HG02884 (cell line): ENCODE data around the gene TANGO6.
A peak's percentile ranks its signal among the peaks of the same experiment; 100 is the strongest.
"Not testable (repeated sequence)": the region's sequence is repeated elsewhere in the genome, so short reads cannot be mapped to it uniquely, and the experiment has no call there.

Experiments used
- ATAC-seq: cut with Tn5 transposase; IDR thresholded peaks from one replicate; pipeline ENCODE4 v1.9.1; 2021; ENCODE audit warnings: mild to moderate bottlenecking, moderate library complexity; ENCODE audit not compliant: unreplicated experiment

TANGO6 gene

DNA sequence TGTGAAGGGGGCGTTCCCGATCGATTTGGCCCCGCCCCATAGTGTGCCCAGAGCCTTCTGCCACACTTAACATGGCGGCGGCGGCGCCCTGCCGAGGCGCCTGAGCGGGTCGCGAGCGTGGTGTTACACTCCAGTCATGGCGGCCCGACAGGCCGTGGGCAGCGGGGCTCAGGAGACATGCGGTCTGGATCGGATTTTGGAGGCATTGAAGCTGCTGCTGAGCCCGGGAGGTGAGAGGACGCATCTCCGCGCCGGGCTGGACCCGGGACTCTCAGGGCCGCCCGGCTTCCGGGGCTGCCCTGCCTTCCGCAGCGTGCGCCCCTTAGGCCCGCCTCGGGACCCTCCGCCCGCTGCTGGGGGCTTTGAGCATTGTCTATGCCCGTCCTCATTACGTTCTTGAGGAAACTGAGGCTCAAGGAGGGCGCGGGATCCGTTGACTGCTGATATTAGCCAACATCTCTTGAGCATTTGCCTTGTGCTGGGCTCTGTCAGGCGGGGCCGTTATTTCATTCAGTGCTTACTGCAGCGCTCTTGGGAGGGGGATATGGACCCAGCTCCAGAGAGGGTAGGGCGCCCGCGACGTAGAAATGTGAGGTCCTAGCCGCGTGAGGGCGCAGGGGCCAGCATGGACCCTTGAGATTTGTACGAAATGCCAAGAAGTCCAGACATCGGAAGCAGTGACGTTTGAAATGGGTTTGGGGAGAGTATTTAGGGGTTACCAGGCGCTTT, at the start of gene TANGO6:
TANGO6 (plus strand) TSS at position 50 of the 729 bp plus-strand sequence; CDS start at position 137, 87 bp downstream.
- ATAC-seq: peak; percentile 81

DNA sequence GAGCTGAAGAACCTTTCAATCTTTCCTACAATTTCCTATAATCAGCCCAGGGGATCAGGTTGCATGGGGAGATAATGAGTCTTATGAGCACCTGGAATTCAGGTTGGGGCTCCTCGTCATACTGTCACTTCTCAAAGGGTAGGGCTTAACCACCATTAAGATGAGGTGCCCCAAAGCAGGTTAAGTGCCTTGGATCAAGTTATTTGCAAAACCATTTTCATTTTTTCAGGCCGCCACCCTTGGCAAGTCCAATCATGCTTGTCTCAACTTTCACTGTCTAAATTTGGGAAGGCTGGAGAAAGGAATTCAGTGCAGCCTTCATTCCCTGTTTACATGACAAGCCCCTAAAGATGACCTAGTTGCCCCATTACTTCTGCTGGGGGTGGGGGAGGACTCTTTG, 44.9 kb upstream of the TANGO6 start:
- no peak for ATAC-seq

GRCh38 chr16:68800257-68800875, 43.0 kb upstream of the TANGO6 start:
- no peak for ATAC-seq

GRCh38 chr16:68802190-68802589, 41.1 kb upstream of the TANGO6 start:
- no peak for ATAC-seq

GRCh38 chr16:68806422-68806821, 36.9 kb upstream of the TANGO6 start:
- ATAC-seq: no peak

GRCh38 chr16:68806981-68807380, 36.4 kb upstream of the TANGO6 start:
- ATAC-seq: no peak

DNA sequence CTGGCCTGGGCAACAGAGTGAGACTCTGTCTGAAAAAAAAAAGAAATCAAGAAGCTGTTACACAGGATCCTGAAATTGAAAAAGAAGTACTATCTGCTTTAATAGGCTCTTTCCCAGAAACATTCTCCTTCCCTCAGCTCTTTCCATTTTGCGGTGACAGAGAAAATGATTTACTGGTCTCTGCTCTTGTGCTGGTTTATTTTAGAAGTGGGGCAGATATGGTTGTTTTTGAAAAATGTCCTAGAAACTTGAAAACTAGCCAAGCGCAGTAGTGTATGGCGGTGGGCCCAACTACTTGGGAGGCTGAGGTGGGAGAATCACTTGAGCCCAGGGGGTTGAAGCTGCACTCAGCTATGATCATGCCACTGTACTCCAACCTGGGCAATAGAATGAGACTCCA, 28.8 kb upstream of the TANGO6 start:
- ATAC-seq: no peak

- ATAC-seq: no peak
Measured at GRCh38 chr16:68823401-68824135, 19.8 kb upstream of the TANGO6 start.

DNA sequence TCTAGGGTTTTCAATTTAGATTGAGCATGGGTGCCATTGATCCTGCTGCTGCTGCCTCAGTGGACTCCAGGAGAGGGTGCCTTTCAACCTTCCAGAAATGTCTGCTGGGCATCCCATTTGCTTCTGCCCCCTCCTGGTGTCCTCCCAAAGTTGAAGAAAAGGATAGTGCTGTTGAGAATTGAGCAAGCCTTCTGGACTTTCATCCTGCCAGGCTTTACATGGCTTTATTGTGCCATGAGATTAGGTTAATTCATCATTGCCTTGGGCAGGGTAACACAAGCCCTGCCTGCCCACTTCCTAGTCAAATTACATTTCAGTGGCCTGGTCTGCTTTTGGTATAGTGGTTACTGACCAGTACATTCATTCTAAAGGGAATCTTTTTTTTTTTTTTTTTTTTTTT, 17.9 kb upstream of the TANGO6 start:
- no peak for ATAC-seq

- ATAC-seq: no peak
Measured at GRCh38 chr16:68826652-68827051, 16.7 kb upstream of the TANGO6 start.

DNA sequence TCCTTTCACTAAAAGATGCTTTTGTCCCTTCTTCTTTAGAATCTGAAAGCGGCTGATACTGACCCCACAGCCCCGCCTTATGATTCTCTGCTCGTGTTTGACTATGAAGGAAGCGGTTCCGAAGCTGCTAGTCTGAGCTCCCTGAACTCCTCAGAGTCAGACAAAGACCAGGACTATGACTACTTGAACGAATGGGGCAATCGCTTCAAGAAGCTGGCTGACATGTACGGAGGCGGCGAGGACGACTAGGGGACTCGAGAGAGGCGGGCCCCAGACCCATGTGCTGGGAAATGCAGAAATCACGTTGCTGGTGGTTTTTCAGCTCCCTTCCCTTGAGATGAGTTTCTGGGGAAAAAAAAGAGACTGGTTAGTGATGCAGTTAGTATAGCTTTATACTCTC, 10.1 kb upstream of the TANGO6 start:
- no peak for ATAC-seq

GRCh38 chr16:68834550-68834949, 8.8 kb upstream of the TANGO6 start:
- no peak for ATAC-seq

DNA sequence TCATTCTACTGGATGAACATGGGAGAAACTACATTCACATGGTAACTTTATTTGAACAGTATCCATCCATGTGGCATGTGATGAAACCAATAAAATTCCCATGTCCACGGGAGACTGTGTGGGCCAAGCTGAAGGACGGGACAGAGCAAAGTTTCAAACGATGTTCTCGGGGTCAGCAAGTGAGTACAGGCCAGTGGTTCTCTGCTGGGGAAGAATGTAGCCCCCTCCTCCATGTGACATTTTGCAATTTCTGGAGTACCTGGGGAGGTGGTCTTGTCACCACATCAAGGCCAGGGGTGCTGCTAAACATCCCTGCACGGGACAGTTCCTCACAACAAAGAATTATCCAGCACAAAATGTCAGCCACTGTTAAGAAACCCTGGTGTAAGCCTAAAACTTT, 7.4 kb upstream of the TANGO6 start:
- ATAC-seq: no peak

- no peak for ATAC-seq
Measured at GRCh38 chr16:68839831-68840230, 3.5 kb upstream of the TANGO6 start.

DNA sequence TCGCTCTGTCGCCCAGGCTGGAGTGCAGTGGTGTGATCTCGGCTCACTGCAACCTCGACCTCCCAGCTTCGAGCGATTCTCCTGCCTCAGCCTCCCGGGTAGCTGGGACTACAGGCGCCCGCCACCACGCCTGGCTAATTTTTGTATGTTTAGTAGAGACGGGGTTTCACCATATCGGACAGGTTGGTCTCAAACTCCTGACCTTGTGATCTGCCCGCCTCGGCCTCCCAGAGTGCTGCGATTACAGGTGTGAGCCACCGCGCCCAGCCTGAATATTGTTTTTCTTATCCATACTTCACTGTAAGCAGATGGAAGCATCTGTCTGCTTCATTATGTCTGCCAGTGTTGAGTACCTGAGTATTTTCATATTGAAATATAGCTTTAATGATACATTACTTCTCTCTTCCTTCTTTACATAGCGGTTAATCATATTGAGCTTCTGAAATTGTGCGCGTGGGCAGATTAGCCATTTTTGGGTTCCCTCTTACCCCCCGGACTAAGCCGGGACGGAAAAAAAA, 308 bp upstream of the TANGO6 start:
- not testable (repeated sequence) for ATAC-seq

- ATAC-seq: peak; percentile 6
Measured at GRCh38 chr16:68844211-68844564, 857 bp downstream of the TANGO6 start.

DNA sequence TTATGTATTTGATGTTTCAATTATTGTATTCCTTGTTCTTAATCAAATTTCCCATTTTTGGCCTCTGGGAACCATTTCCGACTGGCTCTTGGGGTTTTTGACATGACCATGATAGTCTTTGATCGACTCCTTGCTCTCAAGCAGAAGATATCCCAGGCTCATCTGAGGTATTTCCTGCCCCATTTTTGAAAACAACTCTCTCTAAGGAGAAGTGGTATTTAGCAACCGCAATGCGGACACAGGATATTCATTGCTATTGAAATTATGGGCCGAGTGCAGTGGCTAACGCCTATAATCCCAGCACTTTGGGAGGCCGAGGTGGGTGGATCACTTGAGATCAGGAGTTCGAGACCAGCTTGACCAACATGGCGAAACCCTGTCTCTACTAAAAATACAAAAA, 5.5 kb downstream of the TANGO6 start:
- ATAC-seq: no peak

DNA sequence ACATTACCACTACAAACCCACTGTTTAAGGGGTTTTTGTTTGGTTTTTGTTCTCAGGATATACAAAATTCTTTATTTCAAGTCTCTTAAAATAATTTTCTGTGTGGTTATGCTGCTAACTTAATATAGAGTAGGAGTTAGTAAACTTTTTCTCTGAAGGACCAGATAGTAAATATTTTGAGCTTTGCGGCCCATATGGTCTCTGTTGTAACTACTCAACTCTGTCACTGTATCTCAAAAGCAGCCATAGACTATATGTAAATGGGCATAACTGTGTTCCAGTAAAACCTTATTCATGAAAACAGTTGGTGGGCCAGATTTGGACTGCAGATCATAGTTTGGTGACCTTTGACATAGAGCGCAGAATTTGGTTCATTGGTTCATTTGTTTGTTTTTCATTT, 7.2 kb downstream of the TANGO6 start:
- no peak for ATAC-seq

DNA sequence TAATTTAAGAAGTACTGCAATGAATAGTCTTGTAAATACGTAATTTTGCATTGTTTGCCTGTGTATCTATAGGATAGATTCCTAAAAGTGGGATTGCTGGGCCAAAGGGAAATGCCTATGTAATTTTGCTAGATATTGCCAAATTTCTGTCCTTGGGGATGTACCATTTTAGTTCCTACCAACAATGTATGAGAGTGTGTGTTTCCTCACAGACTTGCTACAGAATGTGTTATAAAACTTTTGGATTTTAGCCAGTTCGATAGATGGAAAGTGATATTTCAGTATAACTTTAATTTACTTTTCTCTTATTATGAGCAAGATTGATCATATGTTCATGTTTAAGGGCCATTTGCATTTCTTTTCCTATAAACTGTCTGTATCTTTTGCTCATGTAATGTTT, 8.3 kb downstream of the TANGO6 start:
- ATAC-seq: no peak

GRCh38 chr16:68857479-68857878, 14.1 kb downstream of the TANGO6 start:
- ATAC-seq: no peak

- ATAC-seq: no peak
Measured at GRCh38 chr16:68859828-68860227, 16.5 kb downstream of the TANGO6 start.
